Renal cortex interstitium (tissue), 11 donors: ENCODE results near the gene NINJ2. TPM values are rescaled to one million over a fixed set of nuclear protein-coding genes. Genes with fewer than 3 reads are reported as not detected.

Experiments
- DNase-seq, 11 donors: peaks; one replicate each; pipeline ENCODE4 v3.0.0-alpha.2; 2013; ENCODE audit warnings: low read depth in 9 of 11, low spot score in 4 of 11; ENCODE audit errors: extremely low read depth in 1 of 11
- polyA plus RNA-seq, 3 donors: library from polyadenylated mRNA; unstranded; fragments of 120-200 nt; gene quantifications; one replicate each; pipeline ENCODE4 v1.2.1, GENCODE V29; 2013; ENCODE audit not compliant: insufficient read length in 3 of 3

Gene NINJ2
- polyA plus RNA-seq, 3 donors = 0.89 to 2.0 (median 1.4) TPM

DNA sequence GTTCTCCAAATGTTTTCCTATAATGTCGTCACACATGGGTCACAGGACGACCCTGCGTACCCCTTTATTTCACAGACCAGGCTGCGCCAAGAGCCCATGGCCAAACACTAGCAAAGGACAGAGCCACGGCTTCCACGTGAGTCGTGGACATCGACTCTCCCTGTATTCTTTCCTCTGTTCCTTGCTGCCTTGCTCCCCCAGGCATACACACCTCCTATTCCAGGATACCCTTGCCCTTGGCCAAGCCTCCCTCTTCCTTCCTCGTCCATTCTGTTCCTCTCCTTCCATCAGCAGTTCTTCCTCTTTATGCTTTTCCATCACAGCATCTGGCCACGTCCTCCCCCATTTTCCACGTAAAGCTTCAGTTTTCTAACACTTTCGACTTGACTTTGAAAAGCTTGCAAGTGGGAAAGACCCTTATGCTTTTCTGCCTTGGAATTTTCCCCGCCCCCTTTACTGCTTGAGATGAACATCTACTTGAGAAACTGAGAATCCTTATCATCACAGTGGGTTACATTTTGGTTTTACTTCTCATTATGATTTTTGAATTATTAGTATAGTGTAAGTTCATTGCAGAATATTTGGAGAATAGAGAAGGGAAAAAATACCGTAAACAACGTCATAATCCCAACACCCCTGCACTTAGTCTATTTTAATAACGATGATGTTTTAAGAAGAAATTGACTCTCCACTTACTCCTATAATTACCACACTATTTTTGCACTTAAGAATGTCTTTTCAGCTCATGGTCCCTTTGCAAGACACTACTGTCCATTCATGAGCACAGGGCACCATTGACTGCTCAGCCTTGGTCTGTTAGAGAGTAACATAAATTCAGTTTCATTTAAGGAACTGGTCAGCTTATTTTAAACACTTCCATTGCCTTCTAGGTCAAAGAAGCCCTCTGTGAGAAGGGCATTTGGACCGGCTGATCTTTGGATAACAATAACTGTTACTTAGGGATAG lies 15.8 kb upstream of the NINJ2 start:
- no peak for DNase-seq

DNA sequence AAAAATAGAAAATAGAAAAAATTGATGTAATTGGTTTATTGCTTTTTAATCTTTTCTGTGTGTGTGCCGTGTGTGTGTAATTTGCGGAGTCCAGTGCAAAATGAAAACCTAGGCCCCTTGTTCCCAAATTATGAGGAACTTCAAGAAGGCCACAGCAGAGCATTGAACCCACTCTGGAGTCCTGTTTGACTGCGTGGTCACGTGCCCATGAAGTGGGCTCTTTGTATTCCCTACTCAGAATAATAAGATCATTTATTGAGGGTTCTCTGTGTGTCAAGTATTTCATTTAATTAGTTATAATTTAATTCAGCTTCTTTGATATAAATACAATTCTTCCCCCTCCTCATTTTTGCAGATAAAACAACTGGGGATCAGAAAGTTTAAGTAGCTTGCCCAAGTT lies 12.3 kb upstream of the NINJ2 start:
- no peak for DNase-seq

DNA sequence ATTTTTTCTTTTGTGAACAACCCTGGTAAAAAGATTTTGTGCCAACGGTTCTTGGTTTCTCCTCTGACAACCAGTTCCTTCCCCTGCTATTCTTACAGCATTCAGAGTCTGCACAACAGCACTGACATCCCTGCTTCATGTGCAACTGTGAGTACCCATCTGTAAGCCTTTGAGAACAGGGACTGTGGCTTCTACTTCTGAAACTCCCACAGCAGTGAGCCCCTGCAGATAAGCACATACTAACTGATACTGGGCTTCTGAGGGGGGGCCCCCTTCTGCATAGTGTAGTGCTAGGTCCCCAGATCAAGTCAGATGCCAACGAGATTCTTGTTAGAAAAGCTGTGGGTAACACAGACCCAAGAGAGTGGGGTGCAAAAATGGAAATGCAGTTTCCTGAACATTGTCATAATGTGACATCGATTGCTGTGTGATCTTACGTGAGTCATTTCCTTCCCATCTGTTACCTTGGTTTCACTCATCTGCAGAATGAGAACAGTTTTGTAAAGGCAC lies 11.1 kb upstream of the NINJ2 start:
- no peak for DNase-seq

DNA sequence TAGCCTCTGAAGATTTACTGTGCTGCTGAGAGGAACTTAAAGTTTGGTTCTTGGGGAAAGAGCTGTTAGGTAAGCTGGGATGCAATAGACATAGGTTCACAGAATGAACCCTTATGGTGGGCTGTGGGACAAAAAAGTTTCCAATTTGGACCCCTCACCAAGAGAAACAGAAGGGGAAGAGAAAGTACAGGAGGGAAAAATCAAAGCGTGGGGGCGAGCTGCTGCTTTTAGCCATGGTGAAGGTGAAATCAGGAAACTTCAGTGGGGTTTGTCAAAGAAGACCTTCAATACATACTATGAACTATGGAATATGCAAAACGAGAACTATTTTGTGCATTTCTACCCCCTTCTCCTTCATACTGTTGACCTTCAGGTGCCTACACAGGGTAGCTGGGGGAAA lies 10.6 kb upstream of the NINJ2 start:
- no peak for DNase-seq

DNA sequence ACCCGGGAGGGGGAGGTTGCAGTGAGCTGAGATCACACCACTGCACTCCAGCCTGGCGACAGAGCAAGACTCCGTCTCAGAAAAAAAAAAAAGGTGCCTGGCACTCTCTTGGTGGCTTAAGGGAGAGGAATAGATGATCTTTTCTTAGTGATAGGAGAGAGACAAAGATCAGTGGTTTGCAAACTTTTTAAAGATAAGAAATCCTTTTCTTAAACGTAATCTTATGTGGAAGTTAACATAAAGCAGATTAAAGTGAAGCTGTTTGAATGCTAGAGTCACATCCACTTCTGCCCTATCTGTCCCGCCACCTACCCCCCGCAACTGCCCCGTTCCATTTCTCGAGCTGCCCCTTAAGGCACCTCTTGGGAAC lies 6.3 kb upstream of the NINJ2 start:
- no peak for DNase-seq

DNA sequence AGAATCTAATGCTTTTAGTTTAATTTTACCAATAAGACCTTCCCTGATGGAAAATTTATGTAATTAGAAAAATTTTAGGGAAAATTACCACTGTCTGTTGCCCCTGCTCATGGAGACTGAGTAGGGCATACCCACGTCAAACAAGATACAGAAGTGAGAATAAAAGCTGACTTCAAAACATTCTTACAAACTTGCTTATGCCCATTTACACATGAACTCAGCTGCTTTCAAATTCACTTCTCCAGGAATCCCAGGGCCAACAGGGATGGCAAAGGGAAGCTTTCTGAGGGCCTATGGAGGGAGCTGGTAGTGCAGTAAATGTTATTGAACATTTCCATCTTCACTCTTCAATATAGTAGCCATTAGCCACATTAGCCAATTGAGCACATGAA lies 4.8 kb upstream of the NINJ2 start:
- DNase-seq = no peak

DNA sequence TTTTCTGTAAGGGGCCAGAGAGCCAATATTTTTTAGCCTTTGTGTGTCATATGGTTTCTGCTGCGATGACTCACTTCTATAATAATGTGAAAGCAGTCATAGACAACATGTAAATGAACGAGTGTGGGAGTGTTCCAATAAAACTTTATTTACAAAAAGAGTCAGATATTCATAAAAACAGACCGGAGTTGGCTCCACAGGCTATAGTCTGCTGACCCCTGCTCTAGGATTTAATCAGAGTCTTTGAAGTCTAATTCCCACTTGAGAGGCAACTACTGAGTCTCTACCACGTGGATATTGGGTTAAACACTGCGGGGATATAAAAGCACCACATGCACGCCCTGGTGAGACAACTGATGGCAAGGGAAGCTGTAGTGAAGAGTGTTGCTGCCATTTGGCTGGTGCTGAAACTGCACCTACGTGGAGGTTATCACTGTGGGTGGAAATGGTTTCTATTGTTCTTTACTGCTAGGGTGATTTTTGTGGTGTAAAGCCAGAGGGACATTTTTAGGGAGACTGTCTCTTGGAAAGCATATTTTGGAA lies 3.6 kb upstream of the NINJ2 start:
- no peak for DNase-seq

DNA sequence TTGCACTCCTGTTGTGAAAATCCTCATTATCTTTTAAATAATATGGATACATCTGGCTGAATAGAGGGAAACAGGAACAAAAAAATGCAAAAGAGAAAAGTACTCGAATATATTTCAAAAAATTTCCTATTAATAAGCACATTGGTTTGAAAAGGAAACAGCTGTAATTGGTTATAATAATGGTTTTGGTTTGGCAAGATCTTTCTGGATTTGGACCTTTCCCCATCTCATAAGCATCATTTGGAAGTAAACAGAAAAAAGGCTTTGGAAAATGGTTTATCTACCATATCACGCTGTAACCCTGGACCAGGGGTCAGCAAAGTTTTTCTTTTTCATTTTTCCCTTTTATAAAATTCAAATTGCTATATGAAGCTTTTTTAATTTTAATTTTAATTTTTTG lies 2.8 kb upstream of the NINJ2 start:
- no peak for DNase-seq

DNA sequence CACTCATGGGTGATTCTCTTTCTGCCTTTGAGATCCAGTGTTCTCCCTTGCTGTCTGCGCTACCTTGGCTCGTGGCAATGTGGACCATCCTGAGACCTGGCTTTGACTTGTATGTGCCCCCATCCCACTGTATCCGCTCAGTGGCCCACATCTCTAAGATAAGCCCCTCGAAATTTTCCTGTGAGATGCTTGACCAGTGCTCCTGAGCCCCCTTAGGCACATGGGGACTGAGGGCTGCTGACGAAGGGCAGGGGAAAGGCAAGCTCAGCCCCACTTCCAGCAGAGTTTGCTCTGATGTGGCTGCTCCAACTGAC lies 1.5 kb upstream of the NINJ2 start:
- DNase-seq = no peak

DNA sequence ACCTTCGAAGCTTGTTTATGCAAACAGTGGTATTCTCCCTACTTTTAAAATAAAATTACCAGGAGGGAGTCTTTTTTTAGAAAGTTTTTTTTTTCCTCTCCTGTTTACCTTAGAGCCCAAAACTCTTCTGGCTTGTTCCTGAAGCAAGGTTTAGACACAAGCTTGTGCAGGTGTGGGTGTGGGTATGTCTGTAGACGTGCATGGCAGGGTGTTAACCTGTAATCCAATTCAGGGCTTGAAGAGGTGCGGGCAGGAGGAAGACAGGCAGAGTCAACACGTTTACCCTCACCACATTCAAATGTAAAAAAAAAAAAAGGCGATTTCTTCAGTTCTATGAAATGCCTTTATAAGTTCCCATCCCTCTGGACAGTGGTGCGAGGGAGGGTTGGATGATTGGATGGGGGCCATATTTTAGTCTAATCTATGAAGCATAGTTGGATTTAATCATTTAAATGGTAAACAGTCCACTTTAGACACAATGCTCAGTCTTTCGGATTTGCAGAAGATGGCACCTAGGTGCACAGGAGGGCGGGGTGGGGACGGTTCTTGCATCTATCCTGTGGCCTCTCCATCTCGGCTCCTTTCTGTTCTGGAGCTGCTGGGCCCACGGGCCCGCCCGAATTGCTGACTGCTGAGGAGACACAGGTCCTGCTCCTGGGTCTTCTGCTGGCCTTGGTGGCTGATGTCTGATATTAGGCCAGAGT lies 982 bp upstream of the NINJ2 start:
- no peak for DNase-seq

DNA sequence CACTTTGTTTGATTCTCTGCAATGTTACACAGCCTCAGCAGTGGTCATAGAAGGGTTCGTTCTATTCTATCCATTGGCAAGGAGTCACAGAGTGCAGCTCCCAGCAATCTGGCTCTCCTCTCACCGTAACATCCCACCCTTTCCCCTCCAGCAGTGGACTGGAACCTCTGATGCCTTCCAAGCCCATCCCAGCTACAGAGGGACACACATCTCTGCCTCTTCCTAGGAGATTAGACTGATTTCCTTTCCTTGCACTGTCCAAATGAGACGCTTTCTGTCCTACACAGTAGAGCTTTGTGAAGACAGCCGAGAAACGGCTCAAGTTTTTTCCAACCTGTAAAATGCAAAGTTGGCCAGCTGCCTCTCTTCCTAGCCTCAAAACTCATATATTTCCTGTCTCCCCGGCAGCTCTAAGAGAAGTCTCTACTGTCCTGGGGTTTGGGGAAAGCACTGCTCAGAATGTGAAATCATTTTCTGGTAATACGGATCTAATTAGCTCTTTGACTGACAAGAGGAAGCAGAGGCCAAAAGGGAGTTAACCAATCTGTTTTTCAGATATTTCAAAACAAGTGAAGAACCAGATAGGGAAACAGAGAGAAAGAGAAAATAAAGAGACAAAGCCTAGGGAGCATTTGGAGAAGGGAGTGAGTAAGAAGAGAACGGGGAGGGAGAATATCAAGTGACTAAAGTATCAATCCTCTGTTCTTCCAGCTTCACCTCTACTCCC lies 516 bp downstream of the NINJ2 start:
- DNase-seq = no peak

DNA sequence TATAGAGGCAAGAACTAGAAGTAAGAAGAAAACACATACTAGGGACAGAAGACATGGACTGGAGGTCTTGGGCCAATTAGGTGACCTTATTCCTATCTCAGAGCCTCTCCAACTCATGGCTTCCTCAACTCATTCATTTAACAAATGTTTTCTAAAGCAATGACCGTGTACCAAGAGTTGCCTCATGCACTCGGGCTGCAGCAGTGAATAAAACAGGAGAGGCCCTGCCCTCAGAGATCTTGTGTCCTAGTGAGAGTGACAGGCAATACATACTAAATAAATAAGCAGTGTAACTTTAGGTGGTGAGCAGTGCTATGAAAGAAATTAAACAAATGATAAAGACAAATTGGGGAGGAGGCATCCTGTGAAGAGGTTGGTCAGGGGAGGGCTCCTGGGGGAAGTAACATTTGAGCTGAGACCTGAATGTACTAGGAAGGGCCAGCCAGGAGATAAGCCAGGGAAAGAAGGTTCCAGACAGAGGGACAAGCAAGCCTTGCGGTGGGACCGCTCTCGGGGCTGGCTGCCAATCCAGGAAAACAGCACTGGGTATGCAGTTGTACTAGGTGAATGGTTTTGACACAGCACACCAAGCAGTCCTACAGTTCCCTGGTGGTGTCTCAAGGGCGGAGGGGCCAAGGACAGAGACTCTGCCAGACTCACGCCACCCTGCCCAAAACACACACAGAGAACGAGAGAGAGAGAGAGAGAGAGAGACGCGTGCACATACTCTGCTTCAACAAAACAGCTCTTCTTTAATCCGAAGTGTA lies 1.3 kb downstream of the NINJ2 start:
- no peak for DNase-seq

DNA sequence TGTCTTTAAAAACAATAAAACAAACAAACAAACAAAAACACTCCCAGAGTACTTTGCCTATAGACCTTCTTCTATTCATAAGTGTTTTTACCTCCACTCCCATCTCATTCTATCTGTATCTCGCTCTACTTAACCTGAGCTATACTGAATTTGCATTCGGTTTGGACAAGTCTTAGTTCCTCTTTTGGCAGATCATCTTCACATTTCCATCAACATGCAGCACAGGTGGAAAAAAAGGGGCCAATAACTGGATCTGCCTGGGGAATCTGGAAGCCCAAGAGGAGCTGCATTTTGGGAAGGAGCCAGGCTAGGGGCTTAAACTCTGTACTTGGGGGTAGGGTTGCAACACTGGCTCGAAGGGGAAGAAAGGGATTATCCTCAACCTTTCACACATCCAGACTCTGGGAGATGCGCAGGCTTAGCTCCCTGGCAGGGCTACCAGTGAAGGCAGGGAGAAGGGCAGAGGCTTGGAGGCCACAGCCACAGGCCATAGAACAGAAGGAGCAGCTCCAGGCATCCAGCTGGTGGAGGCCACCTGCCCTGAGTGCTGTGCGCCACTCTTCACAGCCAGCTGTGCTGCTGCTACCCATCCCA lies 4.1 kb downstream of the NINJ2 start:
- DNase-seq = no peak

DNA sequence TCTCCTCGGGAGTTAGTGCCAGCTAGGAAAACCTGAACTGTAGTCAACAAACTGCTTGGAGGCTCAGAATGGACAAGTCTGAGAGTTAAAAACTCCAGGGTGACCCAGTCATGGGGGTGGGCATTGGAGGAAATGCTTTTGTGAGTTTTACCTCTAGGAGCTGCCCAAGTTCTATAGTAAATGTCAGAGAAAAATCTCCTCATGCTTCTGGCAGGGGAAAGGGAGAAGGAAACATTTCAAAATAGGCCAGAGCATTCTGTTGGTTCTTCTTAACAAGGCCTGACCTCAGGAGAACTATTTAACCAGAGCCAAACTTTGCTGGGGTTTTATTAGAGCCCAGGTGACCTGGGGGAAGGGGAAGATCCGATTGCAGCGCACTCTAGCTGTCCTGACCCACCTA lies 12.3 kb downstream of the NINJ2 start:
- DNase-seq = no peak

DNA sequence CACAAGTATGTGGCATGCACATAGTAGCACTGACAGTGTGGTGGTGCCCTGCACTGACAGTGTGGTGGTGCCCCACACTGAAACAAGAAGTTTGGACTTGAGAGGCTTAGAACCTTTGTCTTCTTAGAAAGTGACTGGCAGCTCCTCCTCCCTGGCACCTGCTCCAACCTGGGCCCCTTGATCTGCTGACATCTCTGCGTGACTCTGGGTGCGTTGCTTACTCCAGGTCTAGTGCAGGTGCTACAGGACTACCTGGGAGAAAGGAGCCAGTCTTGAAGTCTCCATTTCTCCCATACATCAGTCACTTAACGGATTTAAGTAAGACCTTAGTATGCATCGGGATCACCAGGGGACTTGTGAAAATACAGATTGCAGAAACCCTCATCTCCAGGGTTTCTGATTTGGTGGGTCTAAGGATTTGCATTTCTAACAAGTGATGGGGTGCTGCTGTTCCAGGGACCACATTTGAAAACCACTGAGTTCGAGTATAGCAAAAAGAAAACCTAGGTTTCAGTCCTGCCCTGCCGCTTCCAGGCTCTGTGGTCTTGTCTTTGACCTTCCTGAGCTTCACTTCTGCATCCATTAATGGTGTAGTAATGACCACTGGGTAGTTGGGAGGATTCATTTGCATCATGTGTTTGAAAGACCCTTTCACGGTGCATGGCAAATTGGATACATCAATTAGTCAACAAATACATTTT lies 15.7 kb downstream of the NINJ2 start:
- no peak for DNase-seq

DNA sequence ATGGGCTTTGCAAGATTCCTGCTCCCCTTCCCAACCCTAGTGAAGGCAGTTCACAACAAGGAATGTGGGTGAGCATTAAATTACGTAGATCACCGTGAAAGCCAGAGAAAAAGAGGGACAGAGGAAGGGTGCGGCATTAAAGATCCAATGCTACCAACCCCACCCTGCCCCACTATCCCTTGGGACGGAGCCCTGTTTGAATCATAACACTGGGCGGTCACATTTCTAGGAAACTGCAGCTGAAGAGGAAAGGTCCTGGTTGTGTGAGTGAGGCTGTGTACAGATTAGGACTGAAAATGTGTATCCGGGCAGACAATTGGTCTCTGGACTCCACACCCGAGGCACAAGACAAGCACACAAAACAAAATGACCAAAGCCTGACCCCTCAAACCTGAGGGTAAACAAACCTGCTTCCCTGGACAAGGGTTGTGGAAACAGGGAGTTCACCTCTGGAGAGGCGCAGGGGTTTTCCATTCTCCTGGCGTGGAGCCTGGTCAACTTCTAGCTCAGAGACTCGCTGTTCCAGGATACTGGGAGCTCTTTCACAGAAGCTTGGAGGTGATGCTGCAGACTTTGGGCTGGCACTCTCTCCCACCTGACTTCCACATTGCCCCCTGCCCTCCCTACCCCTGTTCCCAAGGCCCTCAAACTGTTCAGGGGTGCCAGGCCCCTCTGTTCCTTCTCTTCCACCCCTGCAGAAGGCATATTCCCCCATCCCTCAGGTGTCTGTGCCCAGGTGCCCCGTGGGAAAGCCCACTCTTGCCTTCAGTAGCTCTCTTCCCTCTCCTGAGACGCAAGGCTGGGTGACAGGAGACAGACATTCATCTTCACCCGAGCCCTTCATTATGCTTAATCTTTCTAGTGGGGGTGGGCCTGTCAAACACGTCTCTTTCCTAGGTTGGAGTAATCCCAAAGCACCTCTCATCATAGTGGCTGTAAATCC lies 16.5 kb downstream of the NINJ2 start:
- no peak for DNase-seq

DNA sequence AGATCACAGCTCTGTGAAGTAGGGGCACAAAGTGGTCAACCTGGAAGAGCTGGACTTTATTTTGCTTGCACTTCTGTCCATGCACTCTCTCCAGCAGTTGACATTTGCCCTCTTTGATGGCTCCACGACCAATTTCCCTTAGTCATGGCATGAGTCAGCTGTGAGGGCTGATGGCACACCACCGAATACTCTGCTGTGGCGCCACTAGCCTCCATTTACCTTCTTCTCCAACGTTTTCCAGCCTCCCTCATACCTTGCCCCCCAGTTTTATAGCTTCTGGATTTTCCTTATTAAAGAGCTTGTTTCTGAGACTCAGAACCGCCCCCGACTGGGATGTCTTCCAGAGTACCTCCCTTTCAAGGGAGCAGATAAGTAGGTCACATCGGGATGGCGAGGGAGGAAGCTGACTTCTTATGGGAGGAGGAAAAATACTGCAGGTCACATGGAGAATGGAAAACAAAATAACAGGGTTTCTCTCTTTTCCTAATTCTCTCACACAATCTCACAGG lies 17.6 kb downstream of the NINJ2 start:
- no peak for DNase-seq
